C4-2B (cell line): ENCODE results near the gene DAB1.

Source experiments
- H3K27ac ChIP-seq: fragments of 450-650 bp; 2 replicates; pipeline ENCODE4 v1.5.1; 2017
- CTCF ChIP-seq: fragments of 450-650 bp; conservative IDR thresholded peaks from 2 replicates; pipeline ENCODE4 v1.5.1; 2017; ENCODE audit warnings: mild to moderate bottlenecking
- ZFX ChIP-seq: fragments of 450-650 bp; IDR thresholded peaks from 2 replicates; pipeline ENCODE4 v1.6.1; 2017

DAB1 gene

GRCh38 chr1:57086154-57086553, 337.7 kb downstream of the DAB1 start:
- no peak for TF ChIP-seq ZFX
- no peak for TF ChIP-seq CTCF
- no peak overlapping the region for H3K27ac ChIP-seq

GRCh38 chr1:57084701-57085100, 339.2 kb downstream of the DAB1 start:
- TF ChIP-seq ZFX (no peak), CTCF (no peak)
- no peak overlapping the region for H3K27ac ChIP-seq

GRCh38 chr1:57082711-57083439, 341.0 kb downstream of the DAB1 start:
- H3K27ac ChIP-seq, result no peak overlapping the region
- TF ChIP-seq ZFX (no peak), CTCF (no peak)

GRCh38 chr1:57079454-57080157, 344.3 kb downstream of the DAB1 start:
- H3K27ac ChIP-seq, result no peak overlapping the region
- TF ChIP-seq ZFX, result no peak
- peak; percentile 70 for TF ChIP-seq CTCF

- peak; percentile 42 for TF ChIP-seq CTCF
- TF ChIP-seq ZFX, result no peak
Observed at GRCh38 chr1:57072401-57073110, 351.3 kb downstream of the DAB1 start.

GRCh38 chr1:57067863-57068262, 356.0 kb downstream of the DAB1 start:
- no peak for TF ChIP-seq CTCF
- TF ChIP-seq ZFX, result no peak
- no peak overlapping the region for H3K27ac ChIP-seq

More at GRCh38 chr1:57072401-57073110, 351.3 kb downstream of the DAB1 start:
- no peak overlapping the region for H3K27ac ChIP-seq
